ENCODE measurements around the gene RSPO3. TPM values are rescaled to one million over a fixed set of nuclear protein-coding genes. Genes with fewer than 3 reads are reported as not detected.

RSPO3 gene, protein sequence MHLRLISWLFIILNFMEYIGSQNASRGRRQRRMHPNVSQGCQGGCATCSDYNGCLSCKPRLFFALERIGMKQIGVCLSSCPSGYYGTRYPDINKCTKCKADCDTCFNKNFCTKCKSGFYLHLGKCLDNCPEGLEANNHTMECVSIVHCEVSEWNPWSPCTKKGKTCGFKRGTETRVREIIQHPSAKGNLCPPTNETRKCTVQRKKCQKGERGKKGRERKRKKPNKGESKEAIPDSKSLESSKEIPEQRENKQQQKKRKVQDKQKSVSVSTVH
- polyA plus RNA-seq (2013, experiment 1 of 4), result 17.3 TPM
- polyA plus RNA-seq (2013, experiment 2 of 4), result 16.8 TPM
- polyA plus RNA-seq (2013, experiment 3 of 4), result 18.4 TPM
- 21.6 TPM for polyA plus RNA-seq (2013, experiment 4 of 4)

DNA sequence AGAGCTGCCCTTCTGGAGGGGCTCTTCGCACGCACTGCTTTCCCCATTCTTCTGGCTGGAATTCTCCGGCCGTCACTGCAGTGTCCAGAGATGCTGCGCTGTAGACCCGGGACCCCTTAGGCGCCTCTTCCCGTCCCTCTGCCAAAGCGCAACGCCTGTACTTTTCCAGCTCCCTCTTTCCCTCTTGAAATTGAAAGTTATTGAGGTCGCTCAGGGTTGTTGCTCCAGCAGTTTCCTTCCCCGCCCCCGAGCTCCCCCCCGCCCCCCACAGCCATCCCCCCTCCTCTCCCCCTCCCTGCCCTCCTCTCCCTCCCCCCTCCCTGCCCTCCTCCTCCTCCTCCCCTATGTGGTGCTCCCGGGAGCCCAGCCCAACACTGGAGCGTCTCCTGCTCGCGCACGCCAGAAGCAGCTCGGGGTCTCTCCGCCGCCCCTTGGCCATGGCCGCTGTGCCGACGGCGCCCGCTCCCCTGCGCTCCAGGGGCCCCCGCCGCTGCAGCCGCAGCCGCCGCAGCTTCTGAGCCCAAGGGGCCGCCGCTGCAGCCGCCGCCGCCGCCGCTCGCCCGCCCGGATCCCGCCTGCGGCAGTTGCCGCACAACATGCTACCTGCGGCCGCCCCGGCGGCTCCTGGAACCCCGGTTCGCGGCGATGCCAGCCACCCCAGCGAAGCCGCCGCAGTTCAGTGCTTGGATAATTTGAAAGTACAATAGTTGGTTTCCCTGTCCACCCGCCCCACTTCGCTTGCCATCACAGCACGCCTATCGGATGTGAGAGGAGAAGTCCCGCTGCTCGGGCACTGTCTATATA is at the start of gene RSPO3:
Gene RSPO3 (plus strand): TSS at position 374 of the 804 bp plus-strand sequence. CDS start 522 bp downstream, outside the sequence.
- Histone ChIP-seq H3K4me3 (ENCODE audit: insufficient read depth, low read depth, low read length) (peak within 1 kb of the TSS; percentile 57), H3K27me3 (ENCODE audit: control insufficient read depth, insufficient read depth, low read length, poor library complexity, severe bottlenecking) (peaks cover 62% of the 10 kb centered on the region), H3K27ac (ENCODE audit: insufficient read depth, low read depth, low read length, poor library complexity, severe bottlenecking) (no peak within 1 kb of the TSS), H3K4me1 (ENCODE audit: control insufficient read depth, insufficient read depth, low read length) (peaks cover 16% of the 10 kb centered on the region), H3K9me3 (ENCODE audit: control insufficient read depth, low read length) (no peaks in the 10 kb centered on the region), H3K36me3 (ENCODE audit: control insufficient read depth, insufficient read depth, low read length) (no peaks in the 10 kb centered on the region)
- WGBS, 2 experiments, result 0 to 1% methylated on average over 55 to 57 of the region's 63 CpGs

DNA sequence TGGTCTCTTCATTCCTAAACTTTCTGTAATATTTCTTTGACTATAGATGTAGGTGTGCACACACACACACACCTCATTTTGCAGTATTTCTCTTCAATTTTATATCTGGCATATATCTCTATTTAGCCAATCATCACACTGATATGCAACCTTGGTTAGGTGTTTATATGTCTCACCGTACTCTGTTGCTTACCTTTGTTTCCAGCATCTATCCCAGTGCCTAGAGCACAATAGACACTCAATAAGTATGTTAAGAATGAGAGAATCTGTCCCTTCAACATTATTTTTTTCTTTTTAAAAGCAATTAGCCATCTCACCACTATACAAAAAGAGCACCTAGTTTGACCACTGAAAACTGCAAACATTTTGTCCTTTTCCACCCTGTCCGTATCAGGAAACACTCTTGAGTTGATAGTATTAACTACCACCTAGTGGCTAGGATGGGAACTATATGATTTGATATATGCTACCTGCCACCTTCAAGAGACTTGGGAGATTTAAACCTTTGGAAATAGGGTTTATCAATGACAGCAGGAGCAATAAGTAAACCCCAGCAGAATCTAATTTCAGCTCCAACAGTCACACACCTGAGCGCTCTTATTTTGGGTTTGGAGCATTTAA is 48.7 kb upstream of the RSPO3 start:
- Histone ChIP-seq H3K36me3 (ENCODE audit: control insufficient read depth, insufficient read depth, low read length) (no peaks in the 10 kb centered on the region), H3K27ac (ENCODE audit: insufficient read depth, low read depth, low read length, poor library complexity, severe bottlenecking) (no peak overlapping the region), H3K9me3 (ENCODE audit: control insufficient read depth, low read length) (no peaks in the 10 kb centered on the region), H3K4me1 (ENCODE audit: control insufficient read depth, insufficient read depth, low read length) (no peaks in the 10 kb centered on the region), H3K27me3 (ENCODE audit: control insufficient read depth, insufficient read depth, low read length, poor library complexity, severe bottlenecking) (no peaks in the 10 kb centered on the region), H3K4me3 (ENCODE audit: insufficient read depth, low read depth, low read length) (no peak overlapping the region)
- 74 to 100% methylated on average over 2 to 3 of the region's 3 CpGs for WGBS, 2 experiments

DNA sequence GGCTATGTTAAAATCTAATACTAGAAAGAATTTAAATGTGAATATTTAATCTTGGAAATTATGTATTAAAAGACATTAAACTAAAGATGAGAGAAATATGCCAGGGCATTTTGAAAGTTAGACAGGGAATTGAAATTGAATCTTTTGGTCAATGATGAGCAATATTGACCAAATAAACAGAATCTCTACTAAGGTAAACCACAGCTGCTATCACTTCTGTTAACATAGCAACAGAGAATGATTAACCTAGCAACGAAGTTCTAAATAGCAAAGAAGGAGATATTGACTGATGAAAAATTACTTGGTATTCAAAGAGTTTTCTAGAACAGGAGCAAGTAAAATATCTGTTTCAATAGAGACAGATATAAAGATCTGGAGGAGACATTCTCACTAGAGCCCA is 45.2 kb upstream of the RSPO3 start:
- Histone ChIP-seq H3K4me3 (ENCODE audit: insufficient read depth, low read depth, low read length) (no peak overlapping the region), H3K9me3 (ENCODE audit: control insufficient read depth, low read length) (no peaks in the 10 kb centered on the region), H3K4me1 (ENCODE audit: control insufficient read depth, insufficient read depth, low read length) (no peaks in the 10 kb centered on the region), H3K27me3 (ENCODE audit: control insufficient read depth, insufficient read depth, low read length, poor library complexity, severe bottlenecking) (no peaks in the 10 kb centered on the region), H3K36me3 (ENCODE audit: control insufficient read depth, insufficient read depth, low read length) (no peaks in the 10 kb centered on the region), H3K27ac (ENCODE audit: insufficient read depth, low read depth, low read length, poor library complexity, severe bottlenecking) (no peak overlapping the region)
- 71 to 88% methylated on average over 1 of the region's 1 CpG for WGBS, 2 experiments

DNA sequence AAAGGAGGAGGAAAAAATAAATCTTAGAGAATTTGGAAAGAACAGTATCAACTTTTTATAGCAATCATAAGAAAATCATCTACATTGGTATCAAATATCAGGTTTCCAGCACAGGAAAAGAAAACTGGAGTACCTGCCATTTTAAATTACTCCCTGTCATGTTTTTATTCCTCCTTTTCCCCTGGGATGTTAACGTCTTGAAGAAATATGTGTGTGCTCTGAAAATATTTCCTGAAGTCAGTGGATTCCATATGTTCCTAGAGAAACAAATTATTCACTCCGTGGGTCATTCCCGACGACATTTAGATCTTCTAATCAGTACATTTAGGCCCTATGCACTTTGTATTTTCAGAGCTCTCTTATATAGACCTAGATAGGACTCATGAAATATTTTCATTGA is 42.0 kb upstream of the RSPO3 start:
- 86 to 93% methylated on average over 3 to 4 of the region's 4 CpGs for WGBS, 2 experiments
- Histone ChIP-seq H3K9me3 (ENCODE audit: control insufficient read depth, low read length) (no peaks in the 10 kb centered on the region), H3K27ac (ENCODE audit: insufficient read depth, low read depth, low read length, poor library complexity, severe bottlenecking) (no peak overlapping the region), H3K36me3 (ENCODE audit: control insufficient read depth, insufficient read depth, low read length) (no peaks in the 10 kb centered on the region), H3K4me1 (ENCODE audit: control insufficient read depth, insufficient read depth, low read length) (no peaks in the 10 kb centered on the region), H3K27me3 (ENCODE audit: control insufficient read depth, insufficient read depth, low read length, poor library complexity, severe bottlenecking) (no peaks in the 10 kb centered on the region), H3K4me3 (ENCODE audit: insufficient read depth, low read depth, low read length) (no peak overlapping the region)

DNA sequence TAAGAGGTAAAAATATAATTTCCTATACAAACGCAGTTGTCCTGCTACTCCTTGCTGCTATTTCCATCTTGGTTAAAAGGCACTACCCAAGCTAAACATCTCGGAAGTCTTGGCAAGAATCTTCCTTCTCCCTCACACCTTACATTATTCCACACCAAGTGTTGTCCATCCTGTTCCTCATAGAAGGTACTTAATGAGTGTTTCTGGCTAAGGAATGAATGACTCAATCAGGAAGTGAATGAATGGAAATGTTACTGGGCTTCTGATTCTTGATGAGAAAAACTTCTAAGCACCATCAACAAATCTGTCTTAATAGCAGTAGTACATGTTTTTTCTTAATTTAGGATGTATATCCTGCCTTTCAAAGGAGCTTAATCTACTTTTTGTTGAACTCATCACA is 40.6 kb upstream of the RSPO3 start:
- 95 to 96% methylated on average over 2 of the region's 2 CpGs for WGBS, 2 experiments
- Histone ChIP-seq H3K36me3 (ENCODE audit: control insufficient read depth, insufficient read depth, low read length) (no peaks in the 10 kb centered on the region), H3K9me3 (ENCODE audit: control insufficient read depth, low read length) (no peaks in the 10 kb centered on the region), H3K4me1 (ENCODE audit: control insufficient read depth, insufficient read depth, low read length) (no peaks in the 10 kb centered on the region), H3K27me3 (ENCODE audit: control insufficient read depth, insufficient read depth, low read length, poor library complexity, severe bottlenecking) (no peaks in the 10 kb centered on the region), H3K27ac (ENCODE audit: insufficient read depth, low read depth, low read length, poor library complexity, severe bottlenecking) (no peak overlapping the region), H3K4me3 (ENCODE audit: insufficient read depth, low read depth, low read length) (no peak overlapping the region)

DNA sequence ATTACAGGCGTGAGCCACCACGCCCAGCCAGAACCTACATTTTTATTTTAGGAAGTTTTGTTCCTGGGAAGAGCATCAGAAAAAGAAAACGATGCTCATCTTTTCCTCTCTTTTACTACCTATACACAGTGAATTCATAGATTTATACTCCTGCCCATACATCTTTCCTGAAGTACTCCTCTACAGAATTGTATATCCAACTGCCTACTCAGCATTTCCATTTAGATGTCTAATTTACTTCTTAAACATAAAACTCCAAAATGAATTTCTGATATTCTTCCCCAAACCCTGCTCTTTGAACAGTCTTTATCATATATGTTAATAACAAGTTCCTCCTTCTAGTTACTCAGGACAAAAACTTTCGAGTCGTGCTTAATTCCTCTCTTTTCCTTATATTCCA is 39.8 kb upstream of the RSPO3 start:
- WGBS, 2 experiments, result 92 to 95% methylated on average over 5 of the region's 5 CpGs
- H3K4me3 ChIP-seq (ENCODE audit: insufficient read depth, low read depth, low read length), result no peak overlapping the region

DNA sequence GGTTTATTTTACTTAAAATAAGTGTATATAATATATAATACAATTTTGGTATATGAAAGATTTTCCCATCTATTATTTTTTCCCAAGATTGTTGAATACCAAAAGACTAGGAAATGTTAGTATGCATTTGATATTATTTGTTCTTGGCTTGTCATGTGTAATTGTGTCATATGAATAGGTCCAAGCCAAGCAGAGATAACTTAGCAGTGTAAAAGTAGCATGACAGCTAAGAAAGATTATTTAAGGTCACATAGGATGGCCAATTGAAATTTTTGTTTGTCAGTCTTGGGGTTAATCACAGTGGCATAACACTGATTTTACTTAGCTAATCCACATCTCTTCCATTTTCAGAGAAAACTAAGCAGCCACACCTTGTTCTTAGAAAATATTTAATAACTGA is 38.8 kb upstream of the RSPO3 start:
- H3K27me3 ChIP-seq (ENCODE audit: control insufficient read depth, insufficient read depth, low read length, poor library complexity, severe bottlenecking), result no peaks in the 10 kb centered on the region
- H3K4me1 ChIP-seq (ENCODE audit: control insufficient read depth, insufficient read depth, low read length), result no peaks in the 10 kb centered on the region
- no peak overlapping the region for H3K4me3 ChIP-seq (ENCODE audit: insufficient read depth, low read depth, low read length)
- no peaks in the 10 kb centered on the region for H3K36me3 ChIP-seq (ENCODE audit: control insufficient read depth, insufficient read depth, low read length)
- H3K27ac ChIP-seq (ENCODE audit: insufficient read depth, low read depth, low read length, poor library complexity, severe bottlenecking), result no peak overlapping the region
- no peaks in the 10 kb centered on the region for H3K9me3 ChIP-seq (ENCODE audit: control insufficient read depth, low read length)

More for the DNA sequence above, 39.8 kb upstream of the RSPO3 start:
- H3K4me1 ChIP-seq (ENCODE audit: control insufficient read depth, insufficient read depth, low read length), result no peaks in the 10 kb centered on the region
- no peaks in the 10 kb centered on the region for H3K27me3 ChIP-seq (ENCODE audit: control insufficient read depth, insufficient read depth, low read length, poor library complexity, severe bottlenecking)
- no peak overlapping the region for H3K27ac ChIP-seq (ENCODE audit: insufficient read depth, low read depth, low read length, poor library complexity, severe bottlenecking)
- H3K9me3 ChIP-seq (ENCODE audit: control insufficient read depth, low read length), result no peaks in the 10 kb centered on the region
- H3K36me3 ChIP-seq (ENCODE audit: control insufficient read depth, insufficient read depth, low read length), result no peaks in the 10 kb centered on the region

DNA sequence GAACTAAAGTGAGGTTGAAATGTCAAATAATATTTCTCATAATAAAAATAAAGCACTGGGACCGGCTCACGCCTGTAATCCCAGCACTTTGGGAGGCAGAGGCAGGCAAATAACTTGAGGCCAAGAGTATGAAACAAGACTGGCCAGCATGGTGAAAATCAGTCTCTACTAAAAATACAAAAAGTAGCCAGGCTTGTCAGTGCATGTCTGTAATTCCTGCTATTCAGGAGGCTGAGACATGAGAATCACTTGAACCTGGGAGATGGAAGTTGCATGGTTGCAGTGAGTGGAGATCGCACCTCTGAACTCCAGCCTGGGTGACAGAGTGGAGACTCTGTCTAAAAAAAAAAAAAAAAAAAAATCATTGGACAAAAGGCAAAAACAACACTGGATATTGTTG is 38.4 kb upstream of the RSPO3 start:
- no peaks in the 10 kb centered on the region for H3K4me1 ChIP-seq (ENCODE audit: control insufficient read depth, insufficient read depth, low read length)
- H3K4me3 ChIP-seq (ENCODE audit: insufficient read depth, low read depth, low read length), result no peak overlapping the region
- no peaks in the 10 kb centered on the region for H3K27me3 ChIP-seq (ENCODE audit: control insufficient read depth, insufficient read depth, low read length, poor library complexity, severe bottlenecking)
- no peaks in the 10 kb centered on the region for H3K36me3 ChIP-seq (ENCODE audit: control insufficient read depth, insufficient read depth, low read length)
- no peaks in the 10 kb centered on the region for H3K9me3 ChIP-seq (ENCODE audit: control insufficient read depth, low read length)
- WGBS, 2 experiments, result 77 to 99% methylated on average over 3 of the region's 3 CpGs
- H3K27ac ChIP-seq (ENCODE audit: insufficient read depth, low read depth, low read length, poor library complexity, severe bottlenecking), result no peak overlapping the region

DNA sequence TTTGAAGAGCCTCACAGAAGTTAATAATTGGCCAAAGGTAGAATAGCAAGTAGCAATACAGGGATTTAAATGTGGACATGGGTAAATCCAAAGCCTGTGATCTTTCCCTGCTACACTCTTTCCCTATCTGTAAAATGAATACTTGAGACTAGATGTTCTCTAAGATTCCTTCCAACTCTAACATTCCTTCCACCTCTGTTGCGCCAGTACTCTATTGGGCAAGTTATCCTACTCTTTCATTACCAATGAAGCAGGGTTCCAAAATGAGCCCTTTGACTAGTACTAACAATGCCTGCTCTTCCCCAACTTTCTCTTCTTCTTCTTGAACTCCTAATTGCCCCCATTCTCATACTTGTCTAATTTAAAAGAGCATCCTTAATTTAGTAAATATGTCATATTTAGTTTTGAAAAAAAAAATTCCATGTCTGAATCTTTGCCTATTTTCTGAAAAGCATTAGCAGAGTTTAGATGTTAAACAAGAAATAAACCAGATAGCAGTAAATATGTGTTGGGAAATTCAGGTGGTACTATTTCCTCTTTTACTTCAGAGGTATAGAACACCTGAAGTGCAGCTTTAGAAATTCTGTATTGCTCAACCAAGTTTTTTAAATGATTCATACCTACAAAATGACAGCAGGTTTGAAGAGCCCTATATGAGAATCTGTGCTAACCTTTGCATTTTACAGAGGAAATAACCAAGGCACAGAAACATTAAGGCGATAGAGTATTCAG is 35.1 kb upstream of the RSPO3 start:
- H3K27me3 ChIP-seq (ENCODE audit: control insufficient read depth, insufficient read depth, low read length, poor library complexity, severe bottlenecking), result no peaks in the 10 kb centered on the region
- no peak overlapping the region for H3K27ac ChIP-seq (ENCODE audit: insufficient read depth, low read depth, low read length, poor library complexity, severe bottlenecking)
- no peak overlapping the region for H3K4me3 ChIP-seq (ENCODE audit: insufficient read depth, low read depth, low read length)
- no peaks in the 10 kb centered on the region for H3K36me3 ChIP-seq (ENCODE audit: control insufficient read depth, insufficient read depth, low read length)
- 92 to 94% methylated on average over 2 of the region's 2 CpGs for WGBS, 2 experiments
- no peaks in the 10 kb centered on the region for H3K9me3 ChIP-seq (ENCODE audit: control insufficient read depth, low read length)
- no peaks in the 10 kb centered on the region for H3K4me1 ChIP-seq (ENCODE audit: control insufficient read depth, insufficient read depth, low read length)

DNA sequence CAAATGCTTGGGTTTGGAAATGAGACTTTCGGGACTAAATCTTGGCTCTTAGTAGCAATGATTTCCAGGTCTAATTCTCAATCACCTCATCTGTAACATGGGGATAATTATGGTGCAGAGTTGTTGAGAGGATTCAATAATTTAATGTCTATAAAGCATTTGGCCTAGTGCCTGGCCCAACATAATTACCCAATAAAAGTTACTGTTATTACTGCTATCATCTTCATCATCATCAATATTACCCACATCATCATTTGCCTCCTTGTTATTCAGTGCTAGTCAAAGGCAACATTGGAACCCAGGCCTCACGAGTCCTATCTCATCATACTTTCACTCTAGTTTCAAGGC is 34.5 kb upstream of the RSPO3 start:
- Histone ChIP-seq H3K4me1 (ENCODE audit: control insufficient read depth, insufficient read depth, low read length) (no peaks in the 10 kb centered on the region), H3K27ac (ENCODE audit: insufficient read depth, low read depth, low read length, poor library complexity, severe bottlenecking) (no peak overlapping the region), H3K36me3 (ENCODE audit: control insufficient read depth, insufficient read depth, low read length) (no peaks in the 10 kb centered on the region), H3K27me3 (ENCODE audit: control insufficient read depth, insufficient read depth, low read length, poor library complexity, severe bottlenecking) (no peaks in the 10 kb centered on the region), H3K9me3 (ENCODE audit: control insufficient read depth, low read length) (no peaks in the 10 kb centered on the region), H3K4me3 (ENCODE audit: insufficient read depth, low read depth, low read length) (no peak overlapping the region)
- WGBS, 2 experiments, result 94 to 100% methylated on average over 2 of the region's 2 CpGs

All from ectodermal cell (in vitro differentiated cells).